ENCODE measurements around the gene TWF2.

TWF2 gene

GRCh38 chr3:52222319-52223221, 16.4 kb downstream of the TWF2 start:
- no peak for DNase-seq (ENCODE audit: low read depth in 3 of 3)

GRCh38 chr3:52221563-52222318, 17.2 kb downstream of the TWF2 start:
- DNase-seq (ENCODE audit: low read depth in 3 of 3), result no peak

DNA sequence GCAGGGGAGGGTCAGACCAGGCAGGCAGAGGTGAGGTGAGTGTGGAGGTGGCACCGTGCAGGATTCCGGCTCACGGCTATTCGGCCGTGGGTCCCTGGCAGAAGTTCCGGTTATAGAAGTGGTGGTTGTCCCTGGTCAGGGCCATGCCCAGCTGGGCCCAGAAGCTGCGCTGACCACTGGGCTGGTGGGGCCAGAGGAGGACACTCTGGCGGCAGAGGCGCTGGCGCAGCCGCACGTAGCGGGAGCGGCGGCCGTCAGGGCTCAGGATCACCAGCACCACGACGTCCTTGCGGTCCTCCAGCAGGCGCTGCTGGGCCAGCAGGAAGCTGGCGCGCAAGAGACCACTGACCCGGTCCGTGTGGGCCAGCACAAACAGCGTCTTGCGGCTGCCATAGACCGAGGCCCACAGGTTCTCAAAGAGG, 17.8 kb downstream of the TWF2 start:
- DNase-seq (ENCODE audit: low read depth in 3 of 3), result no peak

DNA sequence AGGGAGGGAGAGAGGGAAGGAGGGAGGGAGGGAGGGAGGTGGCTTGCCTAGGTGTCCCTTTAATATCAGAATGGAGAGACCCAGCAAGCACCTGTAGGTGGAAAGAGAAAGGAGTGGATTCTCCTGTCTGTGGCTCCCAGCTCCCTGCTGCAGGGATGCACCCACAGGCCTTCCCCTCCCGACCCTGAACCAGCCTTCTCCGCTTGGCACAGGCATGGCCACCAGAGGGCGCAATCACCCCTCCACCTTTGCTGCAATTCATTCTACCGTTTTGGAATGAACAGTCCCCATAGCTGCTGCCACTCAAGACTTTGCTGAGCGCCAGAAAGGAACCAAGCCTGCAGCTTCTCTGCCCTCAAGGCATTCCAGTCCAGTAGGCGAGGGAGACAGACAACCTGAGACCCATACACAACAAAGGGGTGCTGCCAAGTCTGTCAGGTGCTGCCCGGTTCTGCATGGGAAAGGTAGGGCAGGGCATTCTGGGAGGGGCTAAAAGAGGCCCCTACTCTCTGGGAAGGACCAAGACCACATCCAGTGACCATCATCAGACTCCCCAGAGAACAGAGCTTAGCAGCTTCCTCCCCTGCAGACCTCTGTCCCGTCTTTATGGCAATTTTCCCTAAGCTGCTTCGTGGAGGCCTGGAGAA, 18.5 kb downstream of the TWF2 start:
- peak; percentile 69 to 91 (median 77) for DNase-seq (ENCODE audit: low read depth in 3 of 3)

DNA sequence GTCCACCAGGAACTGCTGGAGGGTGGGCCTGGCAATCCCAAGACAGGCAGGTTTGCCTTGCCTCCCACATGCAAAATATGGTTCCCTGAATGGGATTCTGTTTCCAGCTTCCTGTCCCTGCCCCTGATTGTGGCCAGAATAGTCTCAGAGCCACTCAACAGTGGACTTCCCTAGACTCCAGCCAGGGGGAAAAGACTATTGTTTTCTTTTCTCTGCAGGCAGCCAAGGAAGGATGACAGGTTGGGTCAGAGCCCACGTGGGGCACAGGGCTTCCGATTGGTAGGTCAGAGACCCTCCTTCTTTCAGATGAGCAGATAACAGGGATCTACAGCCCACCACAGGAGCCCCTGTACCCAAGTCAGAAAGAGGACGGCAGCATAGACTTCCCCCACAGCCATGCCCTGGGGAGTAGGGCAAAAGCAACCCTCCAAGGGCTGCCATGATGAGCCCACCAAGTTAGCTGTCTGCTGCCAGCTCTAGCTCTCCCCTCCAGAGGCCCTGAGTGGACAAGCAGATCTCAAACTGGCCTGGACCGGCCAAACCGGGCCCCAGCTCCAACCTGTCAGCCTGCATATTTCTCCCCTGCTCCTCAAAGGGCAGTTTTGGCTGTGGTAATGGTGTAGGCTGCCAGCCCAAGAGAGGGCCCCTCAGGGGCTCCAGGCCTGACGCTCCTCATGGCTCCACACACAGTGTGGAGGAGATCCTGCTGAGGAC, 19.9 kb downstream of the TWF2 start:
- no peak for DNase-seq (ENCODE audit: low read depth in 3 of 3)

DNA sequence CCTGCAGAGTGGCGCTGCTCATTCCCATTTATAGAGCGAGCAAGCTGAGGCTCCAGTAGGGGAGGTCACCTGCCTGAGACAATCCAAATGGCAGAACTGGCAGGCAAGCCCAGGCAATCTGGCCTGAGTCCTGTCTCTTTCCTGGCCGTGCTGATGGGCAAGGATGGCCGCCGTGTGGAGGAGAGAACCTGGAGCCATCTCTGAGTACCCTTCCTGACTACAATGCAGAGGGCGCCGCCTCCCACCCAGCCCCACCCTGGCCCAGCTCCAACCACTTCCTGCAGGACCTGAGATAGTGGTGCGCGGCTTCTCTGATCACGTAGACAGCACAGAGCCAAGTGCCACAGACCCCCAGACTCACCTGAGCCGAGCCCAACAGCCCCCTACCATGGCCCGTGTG, 20.5 kb downstream of the TWF2 start:
- no peak for DNase-seq (ENCODE audit: low read depth in 3 of 3)

GRCh38 chr3:52218026-52218425, 20.9 kb downstream of the TWF2 start:
- no peak for DNase-seq (ENCODE audit: low read depth in 3 of 3)

- DNase-seq (ENCODE audit: low read depth in 3 of 3), result no peak
Observed at GRCh38 chr3:52217409-52217805, 21.6 kb downstream of the TWF2 start.

- DNase-seq (ENCODE audit: low read depth in 3 of 3), result peak in 2 of 3 experiments; percentile 42 to 47
Observed at GRCh38 chr3:52216585-52217408, 22.2 kb downstream of the TWF2 start.

- no peak for DNase-seq (ENCODE audit: low read depth in 3 of 3)
Observed at GRCh38 chr3:52215351-52215750, 23.6 kb downstream of the TWF2 start.

DNA sequence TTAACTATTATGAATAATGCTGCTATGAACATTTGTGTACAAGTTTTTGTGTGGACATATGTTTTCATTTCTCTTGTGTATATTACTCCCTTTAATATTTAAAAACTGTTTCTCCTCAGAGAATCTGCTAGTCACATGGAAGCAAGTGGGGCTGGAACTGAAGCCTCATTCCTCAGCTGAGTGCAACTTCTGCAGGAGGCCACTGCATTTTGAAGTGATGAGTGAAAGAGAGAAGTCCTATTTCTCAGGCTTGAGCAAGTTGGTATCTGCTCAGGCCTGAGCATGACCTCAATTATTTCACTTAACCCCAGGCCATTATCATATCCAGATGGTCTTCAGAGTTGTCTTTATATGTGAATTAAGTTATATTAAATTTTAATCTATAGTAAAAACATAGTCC, 25.1 kb downstream of the TWF2 start:
- DNase-seq (ENCODE audit: low read depth in 3 of 3), result no peak

- no peak for DNase-seq (ENCODE audit: low read depth in 3 of 3)
Observed at GRCh38 chr3:52213005-52213404, 26.0 kb downstream of the TWF2 start.

DNA sequence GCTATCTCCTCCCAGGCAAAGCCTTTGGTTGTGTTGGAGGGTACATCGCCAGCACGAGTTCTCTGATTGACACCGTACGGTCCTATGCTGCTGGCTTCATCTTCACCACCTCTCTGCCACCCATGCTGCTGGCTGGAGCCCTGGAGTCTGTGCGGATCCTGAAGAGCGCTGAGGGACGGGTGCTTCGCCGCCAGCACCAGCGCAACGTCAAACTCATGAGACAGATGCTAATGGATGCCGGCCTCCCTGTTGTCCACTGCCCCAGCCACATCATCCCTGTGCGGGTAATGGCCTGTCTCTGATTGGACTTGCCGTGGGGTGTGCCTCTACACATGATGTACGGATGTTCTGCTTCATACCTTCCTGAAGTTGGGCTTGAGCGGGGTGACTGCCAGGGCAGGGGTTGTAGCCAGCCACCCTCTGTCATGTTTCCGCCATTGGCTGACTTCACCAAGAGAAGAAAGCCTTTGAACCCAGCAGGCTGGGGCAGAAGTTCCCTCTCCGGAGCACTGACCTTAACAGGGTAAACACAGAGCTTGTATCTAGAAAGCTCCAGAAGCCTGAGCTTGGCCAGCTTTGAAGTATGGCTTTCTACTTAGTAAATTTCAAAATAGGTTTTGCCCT, 27.6 kb downstream of the TWF2 start:
- no peak for DNase-seq (ENCODE audit: low read depth in 3 of 3)

- DNase-seq (ENCODE audit: low read depth in 3 of 3), result no peak
Observed at GRCh38 chr3:52210550-52211046, 28.4 kb downstream of the TWF2 start.

- no peak for DNase-seq (ENCODE audit: low read depth in 3 of 3)
Observed at GRCh38 chr3:52210037-52210436, 28.9 kb downstream of the TWF2 start.

- DNase-seq (ENCODE audit: low read depth in 3 of 3), result no peak
Observed at GRCh38 chr3:52208556-52208955, 30.4 kb downstream of the TWF2 start.

DNA sequence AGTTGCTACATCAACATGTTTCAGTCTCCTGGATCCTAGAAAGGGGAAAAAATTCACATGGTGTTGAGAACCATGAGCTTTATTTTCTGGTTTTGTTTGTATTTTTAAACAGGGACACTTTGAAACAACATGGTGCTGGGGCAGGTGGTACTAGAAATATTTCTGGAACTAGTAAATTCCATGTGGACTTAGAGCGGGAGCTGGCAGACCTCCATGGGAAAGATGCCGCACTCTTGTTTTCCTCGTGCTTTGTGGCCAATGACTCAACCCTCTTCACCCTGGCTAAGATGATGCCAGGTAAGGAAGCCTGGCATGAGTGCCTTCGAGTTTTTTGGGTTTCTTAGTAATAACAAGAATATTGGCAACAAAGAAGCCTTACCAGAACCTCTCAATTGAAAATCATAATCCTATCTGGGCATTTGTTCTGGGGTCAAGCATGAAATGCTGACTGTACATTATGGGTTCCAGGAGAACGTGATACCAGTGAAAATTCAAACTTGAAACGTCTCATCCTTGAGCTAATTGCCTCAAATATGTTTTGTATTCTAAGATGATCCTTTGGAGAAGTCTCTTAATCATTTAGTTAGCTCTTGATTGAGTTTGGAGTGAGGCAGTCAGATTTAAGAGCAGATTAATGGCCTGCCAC, 33.1 kb downstream of the TWF2 start:
- DNase-seq (ENCODE audit: low read depth in 3 of 3), result no peak

- no peak for DNase-seq (ENCODE audit: low read depth in 3 of 3)
Observed at GRCh38 chr3:52204337-52205073, 34.5 kb downstream of the TWF2 start.

DNA sequence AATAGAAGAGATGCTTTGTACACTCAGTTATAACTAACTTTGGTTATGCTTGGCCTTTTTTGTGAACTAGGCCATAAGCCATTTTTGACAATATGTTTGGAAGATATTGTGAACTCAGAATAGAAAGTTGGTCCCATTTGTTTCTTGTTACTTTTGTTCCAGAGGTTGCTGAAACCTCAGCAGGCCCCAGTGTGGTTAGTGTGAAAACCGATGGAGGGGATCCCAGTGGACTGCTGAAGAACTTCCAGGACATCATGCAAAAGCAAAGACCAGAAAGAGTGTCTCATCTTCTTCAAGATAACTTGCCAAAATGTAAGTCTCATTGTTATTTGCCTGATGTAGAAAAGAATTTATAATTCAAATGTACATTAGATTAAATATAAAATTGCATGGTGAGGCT, 35.3 kb downstream of the TWF2 start:
- DNase-seq (ENCODE audit: low read depth in 3 of 3), result no peak

Data from stimulated activated CD4-positive, alpha-beta T cell treated with anti-CD3 and anti-CD28 coated beads, TNF-alpha, amount 100 ng/mL, for 4 hours (primary cell).